A549 treated with CpdA at 1 μM for 4 hours (cell line): Measurements from ENCODE around the gene SLC26A2. TPM values are rescaled to one million over a fixed set of nuclear protein-coding genes. Genes with fewer than 3 reads are reported as not detected.

ENCODE experiments used
- total RNA-seq: library from RNA; stranded (reverse); fragments of 200-300 nt; extraction: Qiagen RNA extraction; gene quantifications from 5 replicates; pipeline ENCODE4 v1.2.3, GENCODE V29; 2022; ENCODE audit warnings: low read depth

The SLC26A2 gene
- total RNA-seq = 20.2 to 27.5 TPM (median 25.6 TPM) in 5 replicates

GRCh38 chr5:149960272-149961185 lies at the start of gene SLC26A2:
TSS of gene SLC26A2 (plus strand) at chr5:149960758. CDS start at chr5:149977653, 16,895 bp downstream.

GRCh38 chr5:149944666-149945065 lies 15.9 kb upstream of the SLC26A2 start, which contains the start of gene PDE6A:
TSS of gene PDE6A (minus strand) at chr5:149944793. CDS start at chr5:149944673, 120 bp downstream.

GRCh38 chr5:150000256-150000989 lies 39.9 kb downstream of the SLC26A2 start, which contains the start of the genes HMGXB3 and TIGD6:
TSS of gene HMGXB3 (plus strand) at chr5:150000739. CDS start at chr5:150004853, 4,114 bp downstream.
TSS of gene TIGD6 (minus strand) at chr5:150000654. CDS start at chr5:149996348, 4,306 bp downstream.

Other genes starting within 250 kb of the SLC26A2 start
- 2.0 to 3.4 TPM (median 2.3 TPM) in 5 replicates for gene PPARGC1B, start 230.4 kb upstream of the SLC26A2 start, total RNA-seq
- 0.08 to 0.26 TPM (median 0.12 TPM) in 5 replicates for gene PDE6A, start 16.0 kb upstream of the SLC26A2 start, total RNA-seq
- 4.3 to 5.9 TPM (median 5.0 TPM) in 5 replicates for gene TIGD6, start 39.9 kb downstream of the SLC26A2 start, total RNA-seq
- 28.5 to 31.2 TPM (median 30.2 TPM) in 5 replicates for gene HMGXB3, start 40.0 kb downstream of the SLC26A2 start, total RNA-seq
- gene CSF1R, start 125.8 kb downstream of the SLC26A2 start, total RNA-seq = 0.07 to 0.23 TPM (median 0.15 TPM) in 4 of 5 replicates, not detected in the other
- 0.08 to 0.34 TPM (median 0.18 TPM) in 5 replicates for gene PDGFRB, start 195.1 kb downstream of the SLC26A2 start, total RNA-seq
- not detected in 5 replicates for gene CDX1, start 206.0 kb downstream of the SLC26A2 start, total RNA-seq
- gene SLC6A7, start 229.3 kb downstream of the SLC26A2 start, total RNA-seq = 0.01 to 0.07 TPM in 2 of 5 replicates, not detected in the others